HuH-7 (cell line): ENCODE data around the gene PIANP.
A peak's percentile ranks its signal among the peaks of the same experiment; 100 is the strongest.

Experiments used
- DNase-seq: peaks from one replicate; pipeline ENCODE4 v3.0.0; 2011; ENCODE audit warnings: low spot score

The PIANP gene

GRCh38 chr12:6667559-6668210, 32.9 kb downstream of the PIANP start:
- DNase-seq: no peak

DNA sequence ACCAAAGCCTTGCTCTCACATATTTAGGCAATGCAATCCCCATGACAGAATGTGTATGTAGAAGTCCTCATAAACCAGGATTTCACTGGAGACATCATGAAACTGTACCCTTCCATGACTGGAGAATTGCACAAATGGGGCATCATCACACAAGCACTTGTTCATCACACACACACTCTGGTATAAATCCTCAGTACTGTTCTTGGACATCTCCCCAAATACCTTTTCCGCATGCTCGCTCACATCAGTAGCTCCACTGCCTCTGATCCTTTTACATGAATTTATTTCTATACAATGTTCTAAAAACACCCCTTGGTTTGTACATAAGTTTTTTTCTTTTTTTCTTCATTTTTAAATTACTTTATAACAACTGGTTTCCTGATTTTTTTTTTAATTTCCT, 34.4 kb downstream of the PIANP start:
- no peak for DNase-seq

DNA sequence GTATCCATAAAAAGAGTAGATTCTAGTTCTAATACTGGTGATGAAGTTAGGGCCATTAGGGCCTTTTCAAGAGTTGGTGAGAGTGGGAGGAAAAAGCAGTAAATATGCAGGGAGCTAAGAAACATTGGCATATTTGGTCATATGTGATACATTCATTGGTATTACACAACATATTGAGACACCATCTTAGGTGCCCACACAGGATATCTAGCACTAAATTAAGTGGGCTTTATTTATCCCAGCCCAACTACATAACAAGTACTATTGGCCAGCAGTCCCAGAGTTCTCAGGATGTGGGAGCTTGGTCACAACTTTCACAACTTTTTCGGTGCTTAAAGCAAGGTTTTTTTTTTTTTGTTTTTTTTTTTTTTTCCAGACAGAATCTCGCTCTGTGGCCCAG, 35.7 kb downstream of the PIANP start:
- no peak for DNase-seq

- peak; percentile 95 for DNase-seq
These were observed 37.5 kb downstream of the PIANP start, which contains the start of gene ING4 for GRCh38 chr12:6662906-6663742. ING4 (minus strand) TSS chr12:6663119; CDS start chr12:6663101, 18 bp downstream.

DNA sequence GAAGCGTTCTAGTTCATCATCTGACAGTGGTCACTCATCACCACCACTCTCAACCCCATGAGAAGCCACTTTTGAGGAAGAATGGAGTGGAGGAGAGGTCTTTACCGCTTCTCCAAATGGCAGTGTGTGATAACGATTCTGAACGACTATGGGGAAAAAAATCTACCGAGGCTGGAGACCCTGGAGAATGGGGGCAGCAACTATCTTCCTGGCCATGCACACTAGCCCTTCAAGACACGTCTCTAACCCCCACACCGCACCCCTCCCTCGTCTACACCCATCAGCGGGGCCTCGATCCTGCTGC, 38.1 kb downstream of the PIANP start:
- DNase-seq: peak; percentile 69

DNA sequence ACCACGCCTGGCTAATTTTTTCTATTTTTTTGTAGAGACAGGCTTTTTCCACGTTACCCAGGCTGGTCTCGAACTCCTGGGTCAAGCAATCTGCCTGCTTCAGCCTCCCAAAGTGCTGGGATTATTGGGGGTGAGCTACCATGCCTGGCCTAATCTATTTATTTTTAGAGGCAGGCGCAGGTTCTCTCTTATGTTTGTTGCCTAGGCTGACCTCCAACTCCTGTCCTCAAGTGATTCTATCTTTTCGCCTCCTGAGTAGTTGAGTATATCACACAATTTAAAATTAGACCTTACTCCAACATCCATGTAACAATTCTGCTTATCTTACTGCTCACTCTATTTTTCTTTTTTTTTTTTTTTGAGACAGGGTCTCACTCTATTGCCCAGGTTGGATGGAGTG, 46.6 kb downstream of the PIANP start:
- no peak for DNase-seq

DNA sequence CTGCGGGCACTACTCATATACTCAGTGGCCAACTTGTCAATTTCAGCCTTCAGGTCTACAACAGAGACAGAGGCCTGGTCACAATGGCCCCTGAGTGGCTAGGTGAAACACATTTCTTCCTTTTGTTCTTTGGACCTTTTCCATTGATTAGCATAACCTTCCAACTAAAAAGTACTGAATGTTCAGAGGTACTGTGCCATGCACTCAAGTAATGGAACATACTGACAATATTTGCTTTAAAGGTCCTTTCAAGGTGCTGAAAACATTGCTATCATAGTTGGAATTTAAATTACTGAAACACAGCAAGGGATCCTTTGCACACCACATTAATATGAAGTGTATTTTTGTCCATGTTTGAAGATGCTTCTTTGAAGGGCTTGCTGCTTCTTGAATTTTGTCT, 47.3 kb downstream of the PIANP start:
- no peak for DNase-seq

DNA sequence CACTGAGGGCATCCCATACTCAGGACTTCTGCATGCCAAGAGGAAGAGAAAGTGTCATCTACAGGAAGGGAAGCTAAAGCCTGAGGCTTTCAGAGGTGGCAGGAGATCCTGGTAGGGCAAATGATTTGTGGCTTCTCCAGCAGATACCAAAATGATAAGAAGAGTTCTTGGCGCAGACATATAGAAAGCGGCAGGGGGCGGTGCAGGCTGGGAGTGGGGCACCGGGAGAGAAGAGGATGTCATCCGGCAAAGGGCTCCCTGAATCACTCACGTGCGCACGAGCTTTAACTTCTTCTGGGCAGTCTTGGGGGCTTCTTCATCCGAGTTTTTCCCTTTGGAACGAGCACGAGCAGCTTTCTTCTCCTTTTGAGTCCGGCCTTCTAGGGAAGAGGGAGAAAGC, 48.2 kb downstream of the PIANP start:
- no peak for DNase-seq

DNA sequence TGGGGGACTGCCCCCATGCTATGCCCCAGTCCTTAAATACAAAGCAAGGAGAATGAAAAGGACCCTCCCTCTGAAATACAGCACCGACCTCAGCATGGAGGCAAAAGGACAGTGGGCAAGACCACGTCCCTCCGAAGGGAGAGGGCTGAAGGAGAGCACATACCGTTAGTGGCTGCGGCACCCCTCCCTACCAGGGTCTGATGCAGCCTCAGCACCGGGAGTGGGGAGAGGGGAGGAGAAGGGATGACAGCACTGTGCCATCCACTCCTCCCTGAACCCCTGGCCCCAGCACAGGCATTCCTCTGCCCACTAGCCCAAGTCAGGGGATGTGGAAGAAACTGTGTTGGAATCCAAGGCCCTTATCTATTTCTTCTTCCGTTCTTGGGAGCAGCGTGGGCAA, 49.8 kb downstream of the PIANP start:
- no peak for DNase-seq

- DNase-seq: no peak
These were observed 53.5 kb downstream of the PIANP start, which contains the start of gene ACRBP for GRCh38 chr12:6647083-6647604. ACRBP (minus strand) TSS chr12:6647432; CDS start chr12:6647366, 66 bp downstream.

- no peak for DNase-seq
These were observed 54.1 kb downstream of the PIANP start for GRCh38 chr12:6646276-6647082.

GRCh38 chr12:6644903-6645302, 55.7 kb downstream of the PIANP start:
- no peak for DNase-seq

GRCh38 chr12:6644257-6644596, 56.4 kb downstream of the PIANP start:
- no peak for DNase-seq
